Loucy (cell line): ENCODE results near the gene MALT1.

Experiments
- EZH2phosphoT487 ChIP-seq: fragments of 200-600 bp; IDR thresholded peaks from 2 replicates; pipeline ENCODE4 v1.6.1; 2018; ENCODE audit warnings: antibody characterized with exemption, mild to moderate bottlenecking, moderate library complexity, borderline replicate concordance
- TF ChIP-seq, protein P1 (sequence below): fragments of 200-600 bp; sonication (generic); conservative IDR thresholded peaks from 2 replicates; pipeline ENCODE4 v1.5.1; 2014; ENCODE audit warnings: mild to moderate bottlenecking, antibody characterized with exemption, low read length

DNA sequence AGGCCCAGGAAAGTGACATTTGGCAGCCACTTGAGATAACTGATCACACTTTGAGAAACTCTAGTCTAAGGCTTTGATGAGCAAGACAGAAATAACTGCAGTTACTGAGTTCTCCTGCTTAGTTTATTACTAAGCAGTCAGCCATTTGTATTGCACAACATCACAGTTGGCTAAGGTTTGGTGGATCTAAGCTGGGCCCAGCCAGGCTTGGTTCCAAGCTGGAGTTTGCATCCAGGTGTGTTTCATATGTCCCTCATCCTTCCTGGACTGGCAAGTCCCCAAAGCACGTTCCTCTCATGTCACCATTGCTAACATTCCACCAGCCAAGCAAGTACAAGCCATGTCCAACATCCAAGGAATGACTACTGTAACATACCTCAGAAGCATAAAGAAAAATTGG, 122.1 kb downstream of the MALT1 start:
- TF ChIP-seq, protein P1, sequence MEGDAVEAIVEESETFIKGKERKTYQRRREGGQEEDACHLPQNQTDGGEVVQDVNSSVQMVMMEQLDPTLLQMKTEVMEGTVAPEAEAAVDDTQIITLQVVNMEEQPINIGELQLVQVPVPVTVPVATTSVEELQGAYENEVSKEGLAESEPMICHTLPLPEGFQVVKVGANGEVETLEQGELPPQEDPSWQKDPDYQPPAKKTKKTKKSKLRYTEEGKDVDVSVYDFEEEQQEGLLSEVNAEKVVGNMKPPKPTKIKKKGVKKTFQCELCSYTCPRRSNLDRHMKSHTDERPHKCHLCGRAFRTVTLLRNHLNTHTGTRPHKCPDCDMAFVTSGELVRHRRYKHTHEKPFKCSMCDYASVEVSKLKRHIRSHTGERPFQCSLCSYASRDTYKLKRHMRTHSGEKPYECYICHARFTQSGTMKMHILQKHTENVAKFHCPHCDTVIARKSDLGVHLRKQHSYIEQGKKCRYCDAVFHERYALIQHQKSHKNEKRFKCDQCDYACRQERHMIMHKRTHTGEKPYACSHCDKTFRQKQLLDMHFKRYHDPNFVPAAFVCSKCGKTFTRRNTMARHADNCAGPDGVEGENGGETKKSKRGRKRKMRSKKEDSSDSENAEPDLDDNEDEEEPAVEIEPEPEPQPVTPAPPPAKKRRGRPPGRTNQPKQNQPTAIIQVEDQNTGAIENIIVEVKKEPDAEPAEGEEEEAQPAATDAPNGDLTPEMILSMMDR, result no peak
- TF ChIP-seq EZH2phosphoT487, result no peak
